Calu3 (cell line): Measurements from ENCODE around the gene RSU1. TPM values are rescaled to one million over a fixed set of nuclear protein-coding genes. Genes with fewer than 3 reads are reported as not detected.

Source experiments
- BruUV-seq: library from RNA; stranded (reverse); fragments of 400-500 nt; replicated peaks from 2 replicates; lab custom pipeline; 2021; lab: Mats Ljungman, UMichigan
- CTCF ChIA-PET: fragments of 300-600 bp; sonication (Branson Sonifier 250); formaldehyde crosslinking; loops from one replicate; lab custom pipeline; 2022; ENCODE audit warnings: antibody characterized with exemption; lab: Charles Lee
- DNase-seq: peaks from one replicate; pipeline ENCODE4 v3.0.0; 2022
- H3K27ac Mint-ChIP-seq: one replicate; pipeline ENCODE4 v1.8.0; 2022; ENCODE audit warnings: mixed read lengths; ENCODE audit not compliant: unreplicated experiment
- H3K27me3 Mint-ChIP-seq: one replicate; pipeline ENCODE4 v1.8.0; 2022; ENCODE audit warnings: mixed read lengths; ENCODE audit not compliant: unreplicated experiment
- H3K36me3 Mint-ChIP-seq: one replicate; pipeline ENCODE4 v1.8.0; 2022; ENCODE audit warnings: mild to moderate bottlenecking, moderate library complexity, mixed read lengths; ENCODE audit not compliant: insufficient read depth, unreplicated experiment
- H3K4me1 Mint-ChIP-seq: one replicate; pipeline ENCODE4 v1.8.0; 2022; ENCODE audit warnings: mild to moderate bottlenecking, low read depth, mixed read lengths; ENCODE audit not compliant: unreplicated experiment
- H3K4me3 Mint-ChIP-seq: one replicate; pipeline ENCODE4 v1.8.0; 2022; ENCODE audit warnings: mild to moderate bottlenecking, low read depth, moderate library complexity, mixed read lengths; ENCODE audit not compliant: unreplicated experiment
- H3K9me3 Mint-ChIP-seq: one replicate; pipeline ENCODE4 v1.8.0; 2022; ENCODE audit warnings: low read depth, mixed read lengths; ENCODE audit not compliant: unreplicated experiment
- CTCF ChIP-seq: fragments of 200-600 bp; IDR thresholded peaks from one replicate; pipeline ENCODE4 v1.8.0; 2022; ENCODE audit warnings: antibody characterized with exemption; ENCODE audit not compliant: unreplicated experiment
- intact Hi-C: fragments of 100-400 bp; cut with micrococcal nuclease; formaldehyde crosslinking; loops from one replicate; pipeline ENCODE4 v1.10.0; 2022; ENCODE audit not compliant: unreplicated experiment
- total RNA-seq: library from RNA; stranded (reverse); gene quantifications from 2 replicates; pipeline ENCODE4 v1.2.3, GENCODE V29; 2022

Gene RSU1
- total RNA-seq, 1 experiment from 2014 or later: 56.8 TPM

DNA sequence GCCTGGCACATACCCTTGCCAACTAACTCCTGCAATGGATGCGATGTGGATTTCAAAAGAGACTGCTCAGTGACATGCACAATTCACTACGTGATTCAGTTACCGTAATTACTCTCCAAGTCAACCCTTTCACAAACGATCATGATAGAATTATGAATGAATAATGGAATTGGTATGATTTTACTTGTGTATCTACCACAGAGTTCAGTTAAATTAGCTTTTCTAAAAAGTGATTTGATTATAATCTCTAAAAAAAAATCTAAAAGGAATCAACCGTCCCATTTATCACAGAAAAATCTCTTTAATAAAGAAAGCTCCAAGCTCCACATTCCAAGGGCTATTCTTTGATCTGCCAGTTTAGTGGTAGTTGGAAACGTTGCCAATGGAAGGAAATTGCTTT is 30.4 kb upstream of the RSU1 start:
- Mint-ChIP-seq H3K27me3 (peaks cover 22% of the 10 kb centered on the region), H3K27ac (no peak overlapping the region), H3K4me3 (no peak overlapping the region), H3K36me3 (no peaks in the 10 kb centered on the region), H3K9me3 (no peaks in the 10 kb centered on the region), H3K4me1 (no peaks in the 10 kb centered on the region)
- TF ChIP-seq CTCF: no peak
- intact Hi-C loops: no loop called here
- DNase-seq: no peak
- CTCF ChIA-PET: no interaction called here
- BruUV-seq: no TSS peak

GRCh38 chr10:16845248-16845647 is 28.0 kb upstream of the RSU1 start:
- H3K4me3 Mint-ChIP-seq: no peak overlapping the region
- intact Hi-C loops: no loop called here
- no peaks in the 10 kb centered on the region for H3K4me1 Mint-ChIP-seq
- H3K9me3 Mint-ChIP-seq: no peaks in the 10 kb centered on the region
- DNase-seq: no peak
- CTCF ChIA-PET: no interaction called here
- BruUV-seq: no TSS peak
- peaks cover 41% of the 10 kb centered on the region for H3K27me3 Mint-ChIP-seq
- H3K36me3 Mint-ChIP-seq: no peaks in the 10 kb centered on the region
- no peak for TF ChIP-seq CTCF
- H3K27ac Mint-ChIP-seq: no peak overlapping the region

DNA sequence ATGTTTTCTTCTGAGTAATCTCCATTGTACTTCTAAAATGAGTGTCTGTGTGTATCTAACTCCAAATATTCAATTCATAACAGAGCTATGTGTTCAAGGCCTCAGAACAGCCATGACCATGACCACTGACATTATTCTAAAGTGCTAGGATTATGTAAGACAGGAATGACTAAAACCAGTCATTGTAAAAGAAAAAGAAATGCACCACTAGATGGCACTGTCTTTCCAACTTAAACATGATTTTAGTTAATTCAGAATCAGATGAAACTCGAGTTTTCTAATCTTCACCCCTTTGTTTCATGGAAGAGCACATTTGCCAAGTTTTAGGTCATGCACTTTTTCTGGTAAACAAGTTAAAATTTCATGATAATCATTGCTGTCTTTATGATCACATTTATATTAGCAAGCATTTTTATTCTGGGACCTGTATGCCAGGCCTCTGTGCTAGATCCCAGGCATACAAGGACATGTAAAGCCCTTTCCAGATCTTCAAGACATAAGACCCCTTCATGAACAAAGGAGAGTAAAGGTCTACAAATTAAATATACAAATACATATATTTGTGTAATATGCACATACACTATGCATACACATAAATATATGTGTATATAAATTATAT is 26.1 kb upstream of the RSU1 start:
- Mint-ChIP-seq H3K27ac (no peak overlapping the region), H3K4me1 (no peaks in the 10 kb centered on the region), H3K9me3 (no peaks in the 10 kb centered on the region), H3K4me3 (no peak overlapping the region), H3K36me3 (no peaks in the 10 kb centered on the region), H3K27me3 (peaks cover 23% of the 10 kb centered on the region)
- DNase-seq: peak; percentile 11
- CTCF ChIA-PET: interaction anchor here (0.7 kb wide), 1 partner anchor 416 kb away, joined by 3 read pairs; no protein-coding TSS in a partner anchor
- TF ChIP-seq CTCF: peak; percentile 27
- intact Hi-C loops: loop anchor here (1.0 to 5.0 kb wide), 3 partner anchors 335 to 589 kb away; no protein-coding TSS in a partner anchor
- no TSS peak for BruUV-seq

- DNase-seq: no peak
- BruUV-seq: no TSS peak
- Mint-ChIP-seq H3K4me1 (peaks cover 29% of the 10 kb centered on the region), H3K9me3 (no peaks in the 10 kb centered on the region), H3K4me3 (no peak overlapping the region), H3K27ac (no peak overlapping the region), H3K36me3 (no peaks in the 10 kb centered on the region), H3K27me3 (peaks cover 11% of the 10 kb centered on the region)
- intact Hi-C loops: no loop called here
- no peak for TF ChIP-seq CTCF
- CTCF ChIA-PET: no interaction called here
Measured at GRCh38 chr10:16835228-16835627, 18.0 kb upstream of the RSU1 start.
